Breast epithelium (tissue), 4 donors: ENCODE data around the gene KREMEN1. TPM values are rescaled to one million over a fixed set of nuclear protein-coding genes. Genes with fewer than 3 reads are reported as not detected.
A peak's percentile ranks its signal among the peaks of the same experiment; 100 is the strongest.

Experiments used
- DNase-seq, 2 donors: peaks; one replicate each; pipeline ENCODE4 v3.0.0-alpha.2; 2019; ENCODE audit warnings: low spot score in 2 of 2
- H3K27ac ChIP-seq, 2 donors: fragments of 200-600 bp; sonication (generic) in 1 of 2; one replicate each; pipeline ENCODE4 v1.5.1; 2016 to 2019; ENCODE audit warnings: mild to moderate bottlenecking in 1 of 2
- H3K27me3 ChIP-seq, 2 donors: fragments of 200-600 bp; sonication (generic) in 1 of 2; one replicate each; pipeline versions ENCODE4 v1.5.1 to v1.6.0; 2017 to 2019; ENCODE audit warnings: control low read depth in 1 of 2, mild to moderate bottlenecking in 1 of 2
- H3K36me3 ChIP-seq: fragments of 200-600 bp; one replicate; pipeline ENCODE4 v1.5.1; 2019
- H3K4me1 ChIP-seq, 2 donors: fragments of 200-600 bp; sonication (generic); one replicate each; pipeline ENCODE4 v1.5.1; 2016 to 2019; ENCODE audit warnings: control low read depth in 1 of 2
- H3K4me3 ChIP-seq, 3 donors: fragments of 200-600 bp; sonication (generic); 1 replicate in 2 of 3; 2 replicates in 1 of 3; pipeline ENCODE4 v1.5.1; 2016 to 2019; ENCODE audit warnings: mild to moderate bottlenecking in 3 of 3, moderate library complexity in 2 of 3
- H3K9me3 ChIP-seq, 2 donors: fragments of 200-600 bp; sonication (generic) in 1 of 2; one replicate each; pipeline ENCODE4 v1.5.1; 2016 to 2019; ENCODE audit warnings: control low read depth in 1 of 2
- CTCF ChIP-seq, 3 donors: fragments of 450-650 bp; IDR thresholded peaks; one replicate each; pipeline ENCODE4 v1.5.1; 2016 to 2017; ENCODE audit warnings: antibody characterized with exemption in 3 of 3, mild to moderate bottlenecking in 3 of 3, moderate library complexity in 3 of 3
- POLR2A ChIP-seq: fragments of 450-650 bp; IDR thresholded peaks from one replicate; pipeline ENCODE4 v1.6.1; 2016; ENCODE audit warnings: antibody characterized with exemption, mild to moderate bottlenecking, moderate library complexity
- POLR2AphosphoS5 ChIP-seq, 3 donors: sonication (generic); formaldehyde crosslinking; IDR thresholded peaks; one replicate each; pipeline ENCODE4 v1.6.1; 2017; ENCODE audit warnings: antibody characterized with exemption in 3 of 3
- intact Hi-C: fragments of 100-400 bp; cut with DNase I; formaldehyde crosslinking; loops from one replicate; pipeline ENCODE4 v1.15.1; 2023; ENCODE audit warnings: low total_unique reads
- total RNA-seq, 3 donors: library from RNA; depleted of rRNA; stranded (reverse); fragments of >200 nt; gene quantifications; one replicate each; pipeline ENCODE4 v1.1.0, GENCODE V29; 2016

KREMEN1 gene
- total RNA-seq, 3 donors from 2014 or later, result 9.5 to 13.6 (median 13.5) TPM

DNA sequence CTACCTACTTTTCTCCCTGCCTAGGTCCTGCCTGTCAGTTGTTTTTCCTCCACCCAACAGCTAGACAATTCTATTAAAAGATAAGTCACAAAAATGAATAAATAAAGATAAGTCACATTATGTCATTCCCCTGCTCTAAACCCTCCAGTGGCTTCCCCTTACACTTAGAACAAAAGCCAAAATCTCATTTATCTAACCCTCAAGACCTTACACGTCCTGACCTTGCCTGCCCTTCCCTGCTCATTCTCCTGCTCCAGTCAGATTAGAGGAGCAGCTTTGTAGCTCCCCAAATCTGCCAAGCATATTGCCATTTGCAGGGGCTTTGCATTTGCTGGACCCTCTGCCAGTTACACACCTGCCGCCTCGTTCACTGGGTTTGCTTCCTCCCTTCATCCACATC, 16.7 kb downstream of the KREMEN1 start:
- intact Hi-C loops, result no loop called here
- TF ChIP-seq POLR2A (no peak), CTCF (IDR thresholded peaks at IDR 0.05) (no peak), POLR2AphosphoS5 (IDR thresholded peaks at IDR 0.05) (no peak)
- no peak for DNase-seq
- Histone ChIP-seq H3K9me3 (no peaks in the 10 kb centered on the region), H3K4me1 (no peaks in the 10 kb centered on the region), H3K4me3 (no peak overlapping the region), H3K27ac (no peak overlapping the region), H3K27me3 (no peaks in the 10 kb centered on the region), H3K36me3 (no peaks in the 10 kb centered on the region)

- Histone ChIP-seq H3K27me3 (no peaks in the 10 kb centered on the region), H3K36me3 (no peaks in the 10 kb centered on the region), H3K4me3 (no peak overlapping the region), H3K27ac (no peak overlapping the region), H3K9me3 (no peaks in the 10 kb centered on the region), H3K4me1 (no peaks in the 10 kb centered on the region)
- no peak for DNase-seq
- TF ChIP-seq CTCF (IDR thresholded peaks at IDR 0.05), result no peak
- no peak for TF ChIP-seq POLR2AphosphoS5 (IDR thresholded peaks at IDR 0.05)
- TF ChIP-seq POLR2A, result no peak
- intact Hi-C loops, result no loop called here
These were observed 17.2 kb downstream of the KREMEN1 start for GRCh38 chr22:29090039-29090438.

- H3K27me3 ChIP-seq, result no peaks in the 10 kb centered on the region
- no peak for DNase-seq
- no peak overlapping the region for H3K4me3 ChIP-seq
- H3K36me3 ChIP-seq, result no peaks in the 10 kb centered on the region
- H3K9me3 ChIP-seq, result no peaks in the 10 kb centered on the region
- TF ChIP-seq CTCF (IDR thresholded peaks at IDR 0.05) (no peak), POLR2AphosphoS5 (IDR thresholded peaks at IDR 0.05) (no peak), POLR2A (no peak)
- H3K4me1 ChIP-seq, result no peaks in the 10 kb centered on the region
- H3K27ac ChIP-seq, result peak overlapping the region; percentile 25 to 53
- intact Hi-C loops, result no loop called here
These were observed 19.4 kb downstream of the KREMEN1 start for GRCh38 chr22:29092243-29092642.

DNA sequence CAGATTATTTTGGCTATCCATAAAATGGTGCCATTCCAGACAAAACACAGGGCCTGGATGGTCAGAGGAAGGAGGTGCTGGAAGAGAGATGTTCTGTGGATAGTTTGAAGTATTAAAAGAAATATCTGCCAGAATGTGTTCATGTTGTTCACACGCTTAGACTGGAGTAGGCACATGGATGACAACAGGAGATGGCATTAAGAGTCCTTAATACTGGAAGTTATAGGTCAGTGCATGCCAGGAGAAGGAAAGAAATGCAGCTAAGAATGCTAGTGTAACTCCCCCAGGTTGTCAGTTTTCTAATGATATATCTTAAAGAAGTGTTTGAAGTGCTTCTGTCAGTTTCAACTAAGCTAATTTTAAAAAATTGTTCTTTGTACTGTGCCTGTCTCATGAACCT, 20.2 kb downstream of the KREMEN1 start:
- no peak for DNase-seq
- Histone ChIP-seq H3K27ac (peak overlapping the region in 1 of 2 donors; percentile 76), H3K4me3 (no peak overlapping the region), H3K4me1 (no peaks in the 10 kb centered on the region), H3K36me3 (no peaks in the 10 kb centered on the region), H3K27me3 (no peaks in the 10 kb centered on the region), H3K9me3 (no peaks in the 10 kb centered on the region)
- TF ChIP-seq POLR2A, result no peak
- no peak for TF ChIP-seq CTCF (IDR thresholded peaks at IDR 0.05)
- TF ChIP-seq POLR2AphosphoS5 (IDR thresholded peaks at IDR 0.05), result no peak
- intact Hi-C loops, result no loop called here

GRCh38 chr22:29093501-29094300, 20.9 kb downstream of the KREMEN1 start:
- Histone ChIP-seq H3K4me1 (no peaks in the 10 kb centered on the region), H3K9me3 (no peaks in the 10 kb centered on the region), H3K4me3 (no peak overlapping the region), H3K27ac (peak overlapping the region; percentile 72 to 76), H3K27me3 (no peaks in the 10 kb centered on the region), H3K36me3 (no peaks in the 10 kb centered on the region)
- no peak for DNase-seq
- TF ChIP-seq CTCF (IDR thresholded peaks at IDR 0.05), result no peak
- peak in 1 of 3 donors; percentile 13 for TF ChIP-seq POLR2AphosphoS5 (IDR thresholded peaks at IDR 0.05)
- intact Hi-C loops, result no loop called here
